ENCODE results near the gene TSPO2.

Gene TSPO2

GRCh38 chr6:41077536-41077935 is 35.3 kb downstream of the TSPO2 start:
- no peak for DNase-seq

DNA sequence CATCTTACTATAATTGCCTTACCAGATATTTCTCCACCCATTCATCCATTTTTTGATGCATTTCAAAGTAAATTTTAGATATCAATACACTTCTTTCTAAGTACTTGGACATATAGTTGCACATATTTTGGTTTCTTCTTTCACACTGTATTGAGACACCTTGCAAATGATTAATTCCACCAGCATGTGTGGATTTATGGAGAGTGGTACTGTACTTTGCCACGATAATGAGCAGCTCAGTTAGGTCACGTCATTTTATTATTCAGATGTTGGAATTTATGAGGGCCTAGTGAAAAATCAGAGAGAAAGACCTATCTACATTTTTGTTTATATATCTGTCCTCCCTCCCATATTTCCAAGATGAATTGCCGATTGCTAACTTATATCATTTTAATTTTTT is 35.8 kb downstream of the TSPO2 start:
- DNase-seq = no peak

GRCh38 chr6:41079080-41079479 is 36.8 kb downstream of the TSPO2 start:
- DNase-seq = no peak

DNA sequence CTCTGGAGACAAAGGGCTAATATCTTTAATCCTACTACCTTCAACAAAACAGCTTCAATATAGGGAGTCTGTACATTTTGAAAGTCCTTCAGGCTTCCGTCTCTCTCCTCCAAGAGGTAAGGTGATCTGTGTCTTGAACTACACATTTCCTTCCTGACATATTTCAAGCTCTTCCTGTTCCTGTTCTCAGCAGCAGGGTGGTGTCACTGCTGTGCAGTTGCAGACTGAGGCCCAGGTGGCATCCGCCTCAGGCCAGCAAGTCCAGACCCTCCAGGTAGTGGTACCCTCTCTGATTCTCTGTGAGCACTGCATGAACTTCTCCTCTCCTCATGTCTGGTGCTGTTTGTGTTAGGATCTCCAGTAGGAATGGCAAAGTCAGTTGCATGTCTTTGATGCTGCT is 38.4 kb downstream of the TSPO2 start:
- DNase-seq = no peak

- no peak for DNase-seq
These were observed 40.8 kb downstream of the TSPO2 start for GRCh38 chr6:41083072-41083471.

- DNase-seq = no peak
These were observed 42.9 kb downstream of the TSPO2 start for GRCh38 chr6:41085182-41085581.

DNA sequence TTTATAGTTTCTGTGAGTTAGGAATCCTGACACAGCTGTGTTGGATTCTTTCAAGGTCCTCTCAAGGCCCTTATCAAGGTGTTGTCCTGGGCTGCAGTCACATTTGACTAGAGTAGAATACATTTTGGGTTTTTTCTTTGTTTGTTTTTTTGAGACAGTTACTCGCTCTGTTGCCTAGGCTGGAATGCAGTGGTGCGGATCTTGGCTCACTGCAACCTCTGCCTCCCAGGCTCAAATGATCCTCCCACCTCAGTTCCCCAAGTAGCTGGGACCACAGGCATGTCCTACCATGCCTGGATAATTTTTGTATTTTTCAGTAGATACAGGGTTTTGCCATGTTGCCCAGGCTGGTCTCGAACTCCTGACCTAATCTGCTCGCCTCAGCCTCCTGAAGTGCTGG is 46.2 kb downstream of the TSPO2 start:
- DNase-seq = no peak

DNA sequence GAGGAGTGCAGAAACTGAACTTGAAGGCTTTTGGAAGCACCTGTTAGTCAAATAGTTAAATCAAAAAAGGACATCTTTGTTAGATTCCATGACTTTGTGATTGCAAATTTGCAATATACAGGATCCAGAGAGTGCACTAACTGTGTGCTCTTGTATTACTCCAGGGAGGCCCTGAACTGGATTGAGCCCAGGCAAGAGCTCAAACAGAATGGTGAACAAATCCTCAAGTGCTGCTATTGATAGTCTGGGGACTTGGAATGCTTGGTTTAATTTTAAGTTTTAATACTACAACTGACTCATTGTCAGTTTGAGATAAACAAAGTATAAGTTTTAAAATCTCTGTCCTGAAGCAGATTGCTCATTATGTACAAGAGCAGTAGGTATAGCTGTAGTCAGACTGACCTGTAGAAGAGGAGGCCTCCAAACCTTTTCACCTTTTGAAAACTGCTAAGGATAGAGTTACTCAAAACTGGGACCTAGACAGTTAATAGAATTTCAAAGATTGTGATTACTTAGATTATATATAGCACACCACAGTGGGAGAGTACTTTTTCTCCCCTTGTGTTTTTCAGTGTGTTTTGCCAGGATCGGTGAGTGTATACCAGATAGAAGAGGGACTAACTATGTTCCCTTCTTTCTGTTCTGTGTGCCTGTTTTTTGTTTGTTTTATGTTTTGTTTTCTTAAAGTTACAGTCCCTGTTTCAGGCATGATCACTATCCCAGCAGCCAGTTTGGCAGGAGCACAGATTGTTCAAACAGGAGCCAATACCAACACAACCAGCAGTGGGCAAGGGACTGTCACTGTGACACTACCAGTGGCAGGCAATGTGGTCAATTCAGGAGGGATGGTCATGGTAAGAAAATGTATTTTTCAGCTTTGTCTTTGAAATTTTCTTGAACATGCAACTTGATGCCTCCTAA is 48.8 kb downstream of the TSPO2 start:
- DNase-seq = no peak

DNA sequence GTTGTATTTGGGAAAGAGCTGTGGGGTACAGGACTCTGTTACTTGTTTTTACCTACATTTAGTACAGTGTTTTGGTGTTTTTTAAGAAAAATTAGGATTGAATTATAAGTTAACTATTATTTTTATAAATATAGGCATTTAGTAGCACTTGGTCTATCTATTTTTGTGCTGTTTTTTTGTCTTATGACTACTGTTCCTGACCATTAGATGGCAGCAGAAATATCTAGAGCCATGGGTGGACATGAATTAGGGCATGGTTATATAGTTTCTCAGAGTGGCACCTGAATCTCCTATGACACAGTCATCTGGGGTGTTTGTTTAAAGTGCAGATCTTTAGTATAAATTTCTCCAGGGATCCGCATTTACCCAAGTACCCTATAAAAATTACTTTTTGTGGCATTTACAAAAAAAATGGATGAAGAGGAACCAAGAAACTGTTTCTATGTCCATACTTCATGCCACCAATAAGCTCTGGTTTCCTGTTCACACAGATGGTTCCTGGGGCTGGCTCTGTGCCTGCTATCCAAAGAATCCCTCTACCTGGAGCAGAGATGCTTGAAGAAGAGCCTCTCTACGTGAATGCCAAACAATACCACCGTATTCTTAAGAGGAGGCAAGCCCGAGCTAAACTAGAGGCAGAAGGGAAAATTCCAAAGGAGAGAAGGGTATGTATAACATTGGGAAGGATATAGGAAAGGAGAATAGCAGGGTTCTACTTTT is 50.3 kb downstream of the TSPO2 start:
- DNase-seq = no peak

DNA sequence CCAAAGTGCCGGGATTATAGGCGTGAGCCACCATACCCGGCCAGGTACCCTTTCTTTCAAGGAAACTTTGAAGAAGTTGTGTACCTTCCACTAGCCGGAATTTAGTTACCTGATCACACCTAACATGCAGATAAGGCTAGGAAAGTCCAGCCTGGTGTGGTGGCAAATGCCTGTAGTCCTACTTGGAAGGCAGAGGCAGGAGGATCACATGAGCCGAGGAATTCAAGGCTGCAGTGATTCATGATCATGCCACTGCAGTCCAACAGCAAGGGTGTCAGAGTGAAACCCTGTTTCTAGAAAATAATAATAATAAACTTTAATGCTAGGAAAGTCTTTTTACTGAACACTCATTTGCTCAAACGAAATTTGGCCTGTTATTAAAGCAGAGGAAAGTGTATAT is 51.5 kb downstream of the TSPO2 start:
- DNase-seq = no peak
